ENCODE results near the gene BICC1.

The BICC1 gene

DNA sequence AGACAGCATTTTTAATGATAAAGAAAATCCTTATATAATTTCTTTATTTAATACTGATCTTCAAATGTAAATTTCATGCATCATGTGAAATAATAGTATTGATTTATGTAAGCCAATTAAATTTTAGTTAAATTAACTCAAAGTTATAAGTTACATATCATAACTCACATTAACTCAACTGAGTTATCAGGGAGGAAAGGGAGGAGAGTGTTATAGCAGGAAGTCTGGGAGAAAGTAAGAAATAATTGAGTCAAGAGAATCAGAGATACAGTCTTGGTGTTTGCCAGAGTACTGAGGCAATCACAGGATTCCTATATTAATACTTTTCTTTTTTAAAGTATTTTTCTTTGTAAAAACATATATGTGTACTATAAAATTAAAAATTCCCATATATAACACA is 4.0 kb downstream of the BICC1 start:
- DNase-seq = no peak

DNA sequence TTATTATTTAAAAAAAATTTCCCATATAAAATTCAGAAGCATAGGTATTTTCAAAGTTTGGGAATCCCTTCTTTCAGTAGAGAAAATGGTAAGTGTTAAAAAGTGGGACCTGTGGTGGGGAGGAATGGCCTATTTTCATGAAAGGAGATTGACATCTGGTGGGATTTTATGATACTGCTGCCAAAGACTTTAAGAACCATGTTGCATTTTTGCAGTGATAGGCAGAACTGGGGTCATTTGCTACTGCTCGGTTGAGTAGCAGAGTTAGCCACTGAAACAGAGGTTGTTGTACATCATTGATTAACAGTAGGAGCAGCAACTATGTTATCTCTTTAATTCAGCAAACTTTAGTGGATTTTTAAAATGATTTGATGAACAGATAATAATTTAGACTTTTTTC is 4.4 kb downstream of the BICC1 start:
- DNase-seq = no peak

DNA sequence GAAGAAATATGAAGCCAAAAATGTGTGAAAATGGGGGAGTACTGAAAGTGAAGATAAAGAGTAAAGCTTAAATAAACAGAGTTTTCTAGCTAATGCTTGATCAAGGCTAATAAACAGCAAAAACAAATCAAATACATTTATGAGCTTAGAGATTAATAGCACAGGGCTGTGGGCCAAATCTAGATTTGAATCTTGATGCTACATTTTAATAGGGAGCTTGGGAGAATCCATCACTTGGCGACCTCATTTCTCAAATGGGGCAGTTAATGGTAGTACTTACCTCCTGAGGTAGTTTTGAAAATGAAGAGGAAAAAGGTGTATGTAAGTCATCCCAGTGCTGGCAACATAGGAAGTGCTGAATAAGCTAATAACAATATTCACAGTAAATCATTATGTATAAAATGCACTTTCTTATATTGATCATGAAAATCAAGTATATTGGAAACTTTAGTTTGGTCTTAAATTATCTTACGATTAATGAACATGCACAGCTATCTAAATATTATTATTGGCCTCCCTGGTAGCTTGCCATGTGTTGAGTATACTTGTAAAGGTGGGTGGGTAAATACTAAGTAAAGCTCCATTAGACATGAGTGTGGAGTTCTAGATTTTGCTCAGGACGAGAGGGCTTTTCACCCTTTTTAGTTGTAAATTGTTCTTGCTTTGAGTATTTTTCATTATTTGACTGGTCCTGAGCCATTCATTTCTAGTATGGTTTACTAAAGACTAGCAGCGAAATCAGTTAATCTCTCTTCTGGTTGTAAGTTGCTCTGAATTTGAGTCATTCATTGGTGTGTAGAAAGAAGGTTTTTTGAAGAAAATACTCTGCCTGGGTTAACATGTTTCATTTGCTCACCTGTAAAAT is 5.1 kb downstream of the BICC1 start:
- no peak for DNase-seq

DNA sequence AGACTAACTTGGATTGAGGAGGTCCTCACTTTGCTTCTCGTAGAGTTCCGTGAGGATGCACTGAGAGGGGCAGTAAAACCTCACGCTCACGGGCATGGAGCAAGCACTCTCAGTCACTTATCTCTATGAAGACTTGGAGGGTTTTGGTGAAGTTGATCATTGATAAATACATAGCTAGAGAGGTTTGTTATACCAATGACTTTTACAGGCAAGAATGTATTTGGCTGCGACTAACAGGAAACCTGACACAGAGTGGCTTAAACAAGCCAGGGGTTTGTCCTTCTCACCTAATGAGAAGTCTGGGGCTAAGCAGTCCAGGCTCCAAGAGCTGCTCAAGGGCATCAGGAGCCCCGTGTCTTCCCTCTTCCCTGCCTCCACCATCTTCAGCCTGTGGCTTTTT is 6.1 kb downstream of the BICC1 start:
- no peak for DNase-seq

DNA sequence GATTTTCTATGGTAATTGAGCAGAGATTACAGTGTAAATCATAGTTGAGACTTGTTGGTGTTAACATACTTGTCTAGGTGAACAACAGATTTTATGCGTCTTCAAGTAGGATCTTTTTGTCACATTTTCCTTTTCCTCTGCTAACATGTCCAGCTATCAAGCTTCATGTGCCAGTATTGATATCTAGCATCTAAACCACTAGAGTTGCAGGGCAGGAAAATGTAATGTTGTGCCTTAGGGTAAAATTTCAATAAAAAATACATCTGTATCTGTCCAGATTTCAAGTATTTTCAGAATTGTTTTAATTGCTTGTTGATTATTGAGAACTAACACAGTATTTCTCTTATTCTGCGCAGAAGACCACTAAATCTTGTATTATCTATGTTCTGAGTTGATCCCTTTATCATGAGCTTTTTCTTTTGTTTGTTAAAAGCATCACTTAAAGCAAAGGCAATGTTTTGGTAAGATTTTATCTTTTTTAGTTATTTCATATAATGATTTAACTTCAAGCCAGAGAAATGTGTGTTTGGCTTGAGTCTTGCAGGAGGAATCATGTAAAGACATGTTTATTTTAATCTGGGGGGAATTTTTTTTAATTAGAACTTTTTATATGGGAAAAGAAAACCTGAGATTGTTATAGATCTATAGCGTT is 16.5 kb downstream of the BICC1 start:
- no peak for DNase-seq

DNA sequence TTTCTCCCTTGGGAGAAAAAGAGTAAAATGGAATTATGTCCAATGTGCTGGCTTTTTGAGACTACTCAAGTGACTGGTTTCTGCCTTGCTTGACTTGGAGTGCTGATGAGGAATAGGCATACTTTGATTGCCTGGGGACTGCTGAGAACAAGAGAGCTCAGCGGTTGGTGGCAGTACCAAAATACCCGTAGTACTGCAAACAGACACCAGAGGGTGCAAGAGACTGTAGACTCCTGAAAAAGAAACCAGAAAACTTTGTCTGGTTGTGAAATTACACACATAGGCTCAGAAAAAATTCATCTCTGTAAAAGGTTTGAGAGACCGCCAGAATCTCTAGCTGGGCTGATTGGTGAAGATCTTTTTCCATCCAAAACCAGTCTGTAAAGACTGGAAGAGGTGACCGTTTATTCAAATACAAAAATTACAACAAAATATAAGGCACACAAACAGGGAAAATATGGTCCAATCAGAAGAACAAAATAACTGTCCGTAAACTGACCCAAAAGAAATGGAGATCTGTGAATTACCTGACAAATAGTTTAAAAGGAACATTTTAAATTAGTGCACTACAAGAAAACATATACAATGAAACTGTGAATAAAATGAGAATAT is 18.5 kb downstream of the BICC1 start:
- DNase-seq = peak; percentile 13

DNA sequence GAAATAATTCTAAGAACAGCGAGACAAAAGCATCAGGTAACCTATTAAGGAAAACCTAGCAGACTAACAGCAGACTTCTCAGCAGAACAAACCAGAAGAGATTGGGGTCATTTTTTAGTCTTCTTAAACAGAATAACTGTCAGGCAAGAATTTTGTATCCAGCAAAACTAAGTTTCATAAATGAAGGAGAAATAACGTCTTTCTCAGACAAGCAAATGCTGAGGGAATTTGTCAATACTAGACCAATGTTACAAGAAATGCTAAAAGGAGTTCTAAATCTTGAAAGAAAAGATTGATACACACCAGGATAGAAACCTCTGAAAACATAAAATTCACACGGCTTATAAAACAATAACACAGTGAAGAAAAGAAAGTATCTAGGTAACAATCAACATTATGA is 22.6 kb downstream of the BICC1 start:
- no peak for DNase-seq

DNA sequence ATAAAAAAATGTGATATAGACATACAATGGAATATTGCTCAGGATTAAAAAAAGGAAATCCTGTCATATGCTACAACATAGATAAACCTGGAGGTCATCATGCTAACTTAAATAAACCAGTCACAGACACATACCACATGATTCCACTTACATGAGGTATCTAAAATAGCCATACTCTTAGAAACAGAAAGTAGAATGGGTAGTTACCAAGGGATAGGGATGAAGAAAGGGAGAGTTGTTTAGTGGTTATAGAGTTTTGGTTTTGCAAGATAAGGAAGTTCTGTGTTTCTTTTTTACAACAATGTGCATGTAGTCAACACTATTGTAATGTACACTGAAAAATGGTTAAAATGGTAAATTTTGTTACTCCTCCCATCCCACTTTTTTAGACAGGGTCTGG is 30.5 kb downstream of the BICC1 start:
- DNase-seq = no peak

DNA sequence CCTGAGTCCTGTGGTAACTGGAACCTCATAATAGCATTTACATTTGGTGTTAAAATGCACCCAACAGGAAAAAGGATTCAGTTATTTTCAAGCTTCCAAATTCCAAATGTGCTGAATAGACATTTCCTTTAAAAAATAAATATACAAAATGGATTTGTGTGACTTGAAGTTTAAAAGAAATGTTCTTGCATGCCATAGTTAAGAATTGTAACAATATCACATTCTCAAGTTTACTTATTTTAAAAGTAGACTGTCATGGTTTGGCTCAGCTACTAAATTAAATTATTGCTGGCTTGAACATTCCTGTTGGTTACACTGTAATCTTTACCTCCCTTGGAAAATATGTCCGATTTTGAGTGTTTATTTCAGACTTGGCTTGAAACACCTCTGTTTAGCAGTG is 31.5 kb downstream of the BICC1 start:
- DNase-seq = no peak

DNA sequence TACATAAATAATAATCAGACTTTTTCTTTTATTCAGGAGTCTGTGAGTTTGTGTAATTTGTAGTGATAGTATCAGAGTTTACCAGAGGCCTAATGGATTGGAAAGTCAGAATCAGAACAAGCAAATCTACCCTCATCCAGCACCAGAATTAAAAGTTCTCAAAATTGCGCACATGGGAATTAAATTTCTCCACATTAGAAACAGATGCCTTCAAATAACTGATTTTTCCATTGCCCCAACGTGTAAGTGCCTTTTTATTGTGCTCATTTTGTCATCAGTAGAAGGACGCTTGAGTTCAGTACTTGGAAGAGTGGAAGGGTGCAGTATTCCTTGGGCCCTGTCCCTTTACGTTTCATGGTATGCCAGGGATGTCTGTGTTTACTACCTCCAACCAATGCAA is 32.8 kb downstream of the BICC1 start:
- no peak for DNase-seq

DNA sequence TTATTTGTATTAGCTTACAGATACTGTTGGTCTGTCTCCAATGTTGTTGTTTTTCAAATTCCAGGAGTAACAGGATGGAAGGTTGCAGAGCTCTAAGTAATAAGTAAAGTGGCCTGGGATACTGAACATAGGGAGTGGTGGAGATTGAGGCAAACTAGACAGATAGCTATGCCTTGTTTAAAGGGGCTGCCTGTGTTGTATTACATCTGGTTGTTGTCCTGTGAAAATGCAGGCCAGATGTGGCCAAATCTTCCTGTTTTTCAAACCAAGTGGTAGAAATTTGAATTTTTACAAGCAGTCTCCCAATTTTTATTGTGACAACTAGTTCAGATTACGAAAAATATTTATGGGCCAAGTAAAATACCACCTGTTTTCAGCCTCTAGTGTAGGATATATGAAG is 33.5 kb downstream of the BICC1 start:
- DNase-seq = no peak

DNA sequence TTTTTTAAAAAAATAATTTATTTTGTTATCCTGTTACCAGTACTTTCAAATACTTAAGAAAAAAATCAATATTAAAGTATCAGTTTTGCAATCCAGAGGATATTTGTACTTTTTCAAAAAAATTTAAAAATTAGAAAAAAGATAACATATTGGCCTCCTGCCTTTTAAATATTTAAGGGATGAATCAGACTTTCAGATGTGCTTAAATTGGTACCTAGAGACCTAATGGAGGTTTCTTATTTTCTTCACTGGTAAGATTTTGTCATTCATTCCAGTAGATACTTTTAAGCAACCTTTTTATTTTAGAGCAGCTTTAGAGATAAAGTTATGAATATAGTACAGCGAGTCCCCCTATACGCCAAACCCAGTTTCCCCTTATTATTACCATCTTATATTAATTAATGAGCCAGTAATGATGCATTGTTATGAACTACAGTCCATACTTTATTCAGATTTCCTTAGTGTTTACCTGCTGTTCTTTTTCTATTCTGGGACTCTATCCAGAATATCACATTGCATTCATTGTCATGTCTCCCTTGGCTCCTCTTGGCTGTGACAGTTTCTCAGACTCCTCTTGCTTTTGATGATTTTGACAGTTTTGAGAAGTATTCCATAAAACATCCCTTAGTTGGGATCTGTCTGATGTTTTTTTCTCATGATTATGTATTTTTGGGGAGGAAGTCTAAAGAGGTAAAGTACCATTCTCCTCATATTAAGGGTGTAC is 34.2 kb downstream of the BICC1 start:
- no peak for DNase-seq

DNA sequence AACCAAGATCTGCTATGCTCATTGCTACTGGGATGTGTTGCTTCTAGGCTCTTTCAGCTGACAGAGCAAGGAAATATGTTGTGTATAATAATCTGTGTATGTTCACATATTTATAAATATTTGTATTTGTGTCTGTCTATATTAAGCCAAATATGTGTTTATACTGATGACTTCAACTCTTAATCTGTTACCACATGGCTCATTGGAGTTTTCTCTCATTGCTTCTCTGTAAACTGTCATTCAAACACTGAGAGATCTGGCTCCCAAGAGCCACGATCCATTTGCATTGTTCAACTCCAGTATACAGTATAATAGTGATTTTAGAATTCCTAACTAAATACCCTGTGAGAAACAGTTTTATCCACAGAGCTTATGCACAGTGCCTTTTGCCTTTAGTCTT is 35.3 kb downstream of the BICC1 start:
- DNase-seq = no peak

DNA sequence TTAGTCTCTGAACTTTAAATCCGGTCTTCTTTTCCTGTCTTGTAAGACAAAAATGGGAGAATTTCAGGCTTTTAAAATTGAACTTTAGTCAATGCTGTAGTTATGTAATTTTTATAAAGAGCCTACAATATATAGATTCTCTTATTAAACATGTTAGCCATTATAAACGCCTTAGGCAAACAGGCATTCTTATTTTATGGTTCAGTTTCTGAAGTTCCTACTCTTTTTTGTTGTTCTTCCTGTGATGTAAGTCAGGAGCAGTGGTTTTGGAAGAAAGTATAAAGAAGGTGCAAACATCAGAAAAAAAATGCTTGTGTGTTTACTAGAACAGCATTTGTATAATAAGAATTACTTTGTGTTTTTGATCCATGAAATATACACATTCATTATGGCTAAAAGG is 41.6 kb downstream of the BICC1 start:
- DNase-seq = no peak

DNA sequence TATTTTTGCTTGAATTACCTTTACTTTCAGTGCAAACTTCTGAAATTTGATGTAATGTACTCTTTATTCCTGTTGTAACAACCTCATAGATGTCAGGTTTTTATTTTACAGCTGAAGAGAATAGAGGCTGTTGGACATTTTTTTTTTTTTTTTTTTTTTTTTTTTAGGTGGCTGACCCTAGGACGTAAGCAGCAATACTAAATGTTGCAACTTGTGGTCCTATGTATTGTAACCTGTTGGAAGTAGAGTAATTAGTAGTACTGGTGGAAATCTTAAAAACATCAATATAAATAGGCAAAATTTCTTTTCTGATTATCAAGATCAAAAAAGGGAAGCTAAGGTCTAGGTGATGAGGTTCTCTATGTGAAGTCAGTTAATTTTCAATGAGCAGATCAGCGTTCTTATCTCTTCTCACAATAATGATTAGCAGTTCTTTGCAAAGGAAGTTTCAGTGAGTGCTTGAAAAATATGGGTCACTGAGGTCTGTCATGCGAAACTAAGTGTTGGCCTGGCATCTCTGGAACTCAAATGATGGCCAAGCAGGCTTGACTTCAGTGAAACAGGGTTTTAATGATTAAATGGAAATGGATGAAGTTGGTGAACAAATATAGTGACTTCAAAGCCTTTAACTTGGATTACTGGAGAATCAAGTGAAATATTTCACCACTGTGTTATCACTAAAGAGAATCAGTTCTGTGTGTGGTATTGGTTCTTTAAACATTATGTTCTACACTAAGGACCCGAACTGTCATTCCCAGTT is 42.7 kb downstream of the BICC1 start:
- DNase-seq = no peak

DNA sequence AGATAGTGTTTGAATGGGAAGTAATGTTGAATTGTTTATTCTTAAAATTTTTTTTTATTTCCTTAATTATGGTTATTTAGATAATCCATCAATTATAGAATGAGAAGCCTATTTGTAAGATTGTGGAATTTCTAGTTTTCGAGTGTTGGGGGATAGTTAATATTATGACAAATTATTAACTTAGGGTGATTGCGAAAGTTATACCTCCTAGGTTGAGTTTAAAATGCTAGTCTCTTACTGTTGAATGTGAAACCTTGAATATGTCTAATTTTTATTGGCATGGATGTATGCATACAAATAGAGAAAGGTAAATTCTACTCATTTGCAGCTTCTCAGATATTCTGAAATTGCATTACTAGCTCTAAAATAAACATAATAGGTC is 43.2 kb downstream of the BICC1 start:
- no peak for DNase-seq

DNA sequence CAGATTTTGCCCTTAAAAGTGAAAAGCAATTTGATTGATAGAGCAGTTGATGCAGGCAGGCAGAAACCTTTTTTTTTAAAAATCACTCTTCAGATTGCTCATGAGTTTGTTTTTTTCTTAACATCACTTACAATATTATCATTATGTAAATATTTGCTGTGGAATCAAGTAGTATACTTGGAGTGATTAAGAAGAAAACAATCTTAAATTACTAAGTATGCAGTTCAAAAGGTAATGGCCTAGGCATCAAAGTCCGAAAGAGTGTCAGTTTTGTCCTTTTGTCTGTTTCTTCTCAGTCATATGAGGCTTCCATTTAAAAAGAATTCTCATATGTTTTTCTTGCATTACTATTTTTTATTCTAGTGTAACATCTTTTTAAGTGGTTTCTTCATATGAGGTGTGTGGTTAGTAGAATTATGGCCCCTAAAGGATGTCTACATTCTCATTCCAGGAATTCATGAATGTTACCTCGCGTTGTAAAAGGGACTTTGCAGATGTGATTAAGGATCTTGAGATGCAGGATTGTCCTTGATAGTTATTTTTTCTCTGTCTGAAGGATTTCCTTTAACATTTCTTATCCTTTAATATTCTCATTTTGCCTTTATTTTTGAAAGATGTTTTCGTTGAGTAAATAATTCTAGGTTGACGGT is 44.0 kb downstream of the BICC1 start:
- no peak for DNase-seq

DNA sequence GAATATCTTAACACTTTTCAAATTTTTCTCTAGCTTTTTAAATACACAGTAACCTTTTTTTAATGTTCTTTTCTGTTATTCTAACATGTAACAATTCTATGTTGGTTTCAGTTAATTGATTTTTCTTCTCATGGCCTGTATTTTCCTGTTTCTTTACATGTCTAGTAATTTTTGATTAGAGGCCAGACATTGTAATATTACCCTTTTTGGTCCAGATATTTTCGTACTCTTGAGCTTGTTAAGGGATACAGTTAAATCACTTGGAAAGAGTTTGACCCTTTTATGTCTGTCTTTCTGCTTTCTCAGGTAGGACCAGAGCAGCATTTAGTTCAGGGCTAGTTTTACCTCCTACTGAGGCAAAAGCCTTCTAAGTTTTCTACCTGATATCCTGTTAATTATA is 45.0 kb downstream of the BICC1 start:
- no peak for DNase-seq

DNA sequence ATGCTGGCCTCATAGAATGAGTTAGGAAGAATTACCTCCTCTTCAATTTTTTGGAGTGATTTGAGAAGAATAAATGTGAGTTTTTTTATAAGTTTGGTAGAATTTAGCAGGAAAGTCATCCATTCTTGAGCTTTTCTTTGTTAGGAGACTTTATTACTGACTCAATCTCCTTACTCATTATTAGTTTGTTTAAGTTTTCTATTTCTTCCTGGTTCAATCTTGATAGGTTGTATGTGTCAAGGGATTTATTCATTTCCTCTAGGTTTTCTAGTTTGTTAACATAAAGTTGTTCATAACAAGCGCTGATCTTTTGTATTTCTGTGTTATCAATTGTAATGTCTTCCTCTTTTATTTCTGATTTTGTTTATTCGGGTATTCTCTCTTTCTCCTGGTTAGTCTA is 47.4 kb downstream of the BICC1 start:
- DNase-seq = no peak

DNA sequence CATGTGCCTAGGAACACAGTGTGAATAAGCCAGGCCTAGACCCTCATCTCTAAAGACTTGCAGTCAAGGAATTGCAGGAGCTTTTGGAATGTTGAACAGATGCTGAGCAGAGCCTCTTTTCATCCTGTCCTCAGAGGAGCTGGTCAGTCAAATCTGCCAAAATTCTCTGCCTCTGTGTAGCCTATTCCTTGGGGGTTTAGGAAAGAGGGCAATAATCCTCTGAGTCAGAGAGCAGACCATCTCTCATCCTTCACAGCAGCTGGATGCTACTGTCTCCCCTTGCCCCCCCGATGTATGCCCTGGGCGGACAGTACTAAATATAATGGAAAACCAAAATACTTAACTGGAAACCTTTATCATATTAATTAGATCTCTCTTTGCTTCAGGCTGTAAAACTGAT is 52.6 kb downstream of the BICC1 start:
- DNase-seq = no peak

DNA sequence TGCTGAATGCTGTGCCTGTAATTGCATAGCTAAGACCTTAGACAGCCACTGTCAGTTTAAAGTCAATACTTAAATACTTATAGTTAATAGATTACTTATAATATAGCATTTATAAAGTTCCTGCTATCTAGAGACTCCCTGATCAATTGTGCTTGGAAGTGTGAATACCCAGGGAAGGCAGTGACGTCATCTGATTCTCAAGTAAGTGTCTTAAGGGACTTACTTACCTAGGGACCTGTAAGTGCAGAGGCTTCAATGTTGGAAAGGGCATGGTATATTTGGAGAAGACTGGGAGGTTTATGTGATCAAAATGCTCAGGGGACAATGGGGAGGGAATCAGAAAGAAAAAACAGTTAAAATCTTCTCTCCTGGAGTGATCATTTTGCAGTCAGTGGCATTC is 55.0 kb downstream of the BICC1 start:
- DNase-seq = no peak

DNA sequence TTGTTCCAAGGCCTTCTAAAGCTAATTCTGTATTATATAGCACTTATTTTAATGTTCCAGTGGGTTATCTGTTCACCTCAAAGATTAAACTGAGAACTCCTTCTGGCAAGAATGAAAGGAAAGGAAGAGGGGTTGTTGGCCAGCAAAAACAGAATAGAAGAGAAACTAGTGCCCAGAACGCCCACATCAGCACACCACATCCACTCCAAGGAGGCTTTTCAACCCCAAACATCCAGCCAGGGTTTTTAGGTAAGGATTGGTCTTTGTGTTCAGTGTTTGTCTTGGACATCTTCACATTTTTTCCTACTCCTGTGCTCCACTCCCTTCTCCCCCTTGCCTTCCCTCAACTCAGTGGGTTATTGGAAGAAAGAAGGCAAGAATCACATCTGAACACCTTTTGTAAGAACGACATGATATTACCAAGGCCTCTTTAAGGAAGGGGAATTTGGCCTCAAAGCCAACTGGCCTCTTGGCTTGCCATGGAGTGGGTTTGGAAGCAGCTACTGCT is 55.8 kb downstream of the BICC1 start:
- DNase-seq = no peak
